NCI-H1092 treated with DMSO at 0.1 percent for 48 hours (cell line): ENCODE data around the gene RPRD1B.
"Not testable (repeated sequence)": the region's sequence is repeated elsewhere in the genome, so short reads cannot be mapped to it uniquely, and the experiment has no call there.

Experiments used
- DNase-seq: peaks from one replicate; lab custom pipeline; 2025; lab: John Stamatoyannopoulos, UW

RPRD1B gene

DNA sequence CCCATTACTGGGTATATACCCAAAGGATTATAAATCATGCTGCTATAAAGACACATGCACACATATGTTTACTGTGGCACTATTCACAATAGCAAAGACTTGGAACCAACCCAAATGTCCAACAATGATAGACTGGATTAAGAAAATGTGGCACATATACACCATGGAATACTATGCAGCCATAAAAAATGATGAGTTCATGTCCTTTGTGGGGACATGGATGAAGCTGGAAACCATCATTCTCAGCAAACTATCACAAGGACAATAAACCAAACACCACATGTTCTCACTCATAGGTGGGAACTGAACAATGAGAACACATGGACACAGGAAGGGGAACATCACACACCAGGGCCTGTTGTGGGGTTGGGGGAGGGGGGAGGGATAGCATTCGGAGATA, 73.8 kb downstream of the RPRD1B start:
- DNase-seq: not testable (repeated sequence)

DNA sequence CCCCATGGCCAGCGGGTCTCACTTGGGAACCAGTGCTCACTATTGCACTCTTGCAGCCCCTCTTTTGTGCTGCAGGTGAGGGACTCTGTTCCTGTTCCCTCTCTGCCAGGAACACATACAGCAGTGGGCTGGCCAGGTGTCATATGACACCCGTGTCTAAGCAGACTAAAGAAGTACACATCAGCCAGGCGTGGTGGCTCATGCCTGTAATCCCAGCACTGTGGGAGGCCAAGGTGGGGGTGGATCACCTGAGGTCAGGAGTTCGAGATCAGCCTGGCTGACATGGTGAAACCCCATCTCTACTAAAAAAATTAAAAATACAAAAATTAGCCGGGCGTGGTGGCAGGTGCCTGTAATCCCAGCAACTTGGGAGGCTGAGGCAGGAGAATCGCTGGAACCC, 74.4 kb downstream of the RPRD1B start:
- DNase-seq: not testable (repeated sequence)

DNA sequence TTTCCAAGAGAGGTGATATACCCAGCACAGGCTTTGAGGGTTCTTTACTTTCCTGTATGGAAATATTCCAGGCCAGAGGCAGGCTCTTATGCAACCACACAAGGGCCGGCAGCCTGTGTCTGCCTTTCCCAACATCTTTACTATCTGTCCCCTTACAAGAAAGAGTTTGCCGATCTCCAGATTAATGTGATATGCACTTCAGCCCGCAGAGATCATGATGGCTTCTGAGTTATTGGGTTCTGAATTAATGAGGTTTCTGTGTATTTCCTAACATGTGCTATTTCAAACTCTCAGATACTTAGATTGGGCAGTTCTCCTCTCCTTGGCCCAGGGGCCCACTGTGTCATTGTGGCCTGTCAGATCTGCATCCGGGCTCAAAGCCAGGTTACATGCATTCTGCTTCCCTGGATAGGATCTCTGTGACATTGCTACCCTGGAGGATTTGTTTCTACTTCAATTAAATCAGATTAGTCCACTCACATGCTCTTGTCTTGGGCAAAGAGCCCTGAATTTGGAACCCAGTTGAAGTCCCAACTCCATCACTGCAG, 75.0 kb downstream of the RPRD1B start:
- DNase-seq: no peak

DNA sequence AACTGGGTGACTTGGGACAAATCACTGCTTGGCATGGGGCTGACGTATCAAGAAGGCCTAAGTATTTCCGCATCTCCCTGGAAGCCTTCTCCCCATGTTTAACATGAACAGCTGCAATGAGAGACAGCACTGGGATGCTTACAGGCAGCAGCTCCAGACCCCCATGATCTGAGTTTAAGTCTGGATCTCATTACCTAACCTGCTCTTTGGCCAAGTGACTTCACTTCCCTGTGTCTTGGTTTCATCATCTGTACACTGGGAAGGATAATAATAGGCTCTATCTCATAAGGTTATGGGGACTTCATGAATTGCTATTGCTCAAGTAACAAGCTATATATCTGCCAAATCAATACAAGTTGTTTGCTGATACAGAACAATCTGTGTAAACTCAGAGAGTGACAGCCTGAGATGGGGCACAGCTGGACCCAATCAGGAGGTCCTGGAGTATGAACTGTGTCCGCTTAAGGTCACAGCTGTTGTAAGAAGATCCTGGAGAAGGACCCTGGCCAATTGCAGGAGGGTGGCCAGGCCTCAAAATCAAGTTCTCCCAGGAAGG, 75.5 kb downstream of the RPRD1B start:
- DNase-seq: no peak

DNA sequence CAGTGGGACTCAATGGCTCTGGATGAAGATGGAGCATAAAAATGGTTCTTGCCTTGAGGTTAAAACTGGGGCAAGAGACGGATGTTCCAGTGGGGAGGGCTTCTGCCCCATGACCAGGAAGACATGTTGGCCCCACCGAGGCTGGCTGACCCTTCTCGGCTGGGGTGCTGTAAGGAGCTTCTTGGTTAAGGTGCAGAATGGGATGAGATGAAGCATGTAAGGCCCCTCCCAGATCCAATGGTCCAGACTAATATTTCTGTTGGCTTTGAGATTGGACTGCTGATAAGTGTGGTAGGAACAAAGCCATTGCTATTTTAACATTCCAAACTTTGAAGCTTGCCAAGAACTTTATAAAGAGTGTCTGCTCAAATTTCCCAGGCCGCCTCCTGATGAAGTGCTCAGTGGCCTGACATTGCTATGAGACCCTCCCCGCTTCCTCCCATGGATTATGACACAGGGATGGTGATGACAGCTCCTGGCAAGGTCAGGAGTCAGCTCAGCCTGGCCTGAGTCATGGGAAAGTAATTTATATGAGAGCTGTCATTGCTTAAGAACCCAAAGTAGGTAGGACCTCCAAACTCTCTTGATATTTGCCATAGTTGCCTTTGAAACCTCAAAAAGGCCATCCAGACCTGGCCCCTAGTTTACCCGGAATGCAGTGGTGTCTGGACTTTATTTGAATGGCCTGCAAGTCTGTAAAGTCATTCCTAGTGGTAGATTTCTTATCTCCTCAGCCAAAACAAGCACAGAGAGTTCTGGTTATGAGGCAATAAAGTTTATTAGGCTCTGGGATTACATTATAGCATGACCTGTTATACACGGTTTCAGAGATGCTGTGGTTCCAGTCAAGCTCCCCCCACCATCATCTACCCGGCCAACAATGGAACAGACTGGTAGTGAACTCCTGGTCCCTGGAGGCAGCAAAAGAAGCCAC, 76.3 kb downstream of the RPRD1B start:
- DNase-seq: no peak

DNA sequence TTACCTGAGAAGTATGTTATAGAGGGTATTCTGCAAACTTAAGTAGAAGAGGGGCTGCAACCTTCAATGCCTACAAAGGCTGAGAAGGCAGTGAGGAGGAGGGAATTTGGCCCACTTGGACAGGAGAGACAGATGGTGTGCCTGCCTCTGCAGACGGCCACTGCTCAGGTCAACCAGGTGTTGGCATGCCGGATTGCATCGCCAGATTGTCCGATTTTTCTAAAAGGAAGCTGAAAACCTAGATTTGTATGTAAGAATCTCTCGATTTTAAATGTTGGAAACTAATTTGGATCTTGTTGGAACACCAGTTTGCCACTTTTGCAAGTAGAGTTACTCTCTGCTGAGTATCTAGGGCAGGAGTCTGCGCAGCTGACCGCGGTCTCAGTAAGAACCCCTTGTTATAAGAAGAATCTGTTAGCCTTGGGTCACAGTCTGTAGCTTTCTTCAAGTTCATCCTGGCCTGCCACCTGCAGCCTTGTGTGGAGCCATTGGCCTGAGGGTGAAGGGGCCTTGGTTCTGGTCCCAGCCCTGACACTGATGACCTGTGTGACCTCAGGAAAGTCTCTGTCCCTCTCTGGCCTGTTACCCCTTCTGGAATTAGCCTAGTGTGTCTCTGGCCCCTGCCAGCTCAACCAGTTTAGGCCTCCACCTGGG, 77.1 kb downstream of the RPRD1B start:
- DNase-seq: no peak

DNA sequence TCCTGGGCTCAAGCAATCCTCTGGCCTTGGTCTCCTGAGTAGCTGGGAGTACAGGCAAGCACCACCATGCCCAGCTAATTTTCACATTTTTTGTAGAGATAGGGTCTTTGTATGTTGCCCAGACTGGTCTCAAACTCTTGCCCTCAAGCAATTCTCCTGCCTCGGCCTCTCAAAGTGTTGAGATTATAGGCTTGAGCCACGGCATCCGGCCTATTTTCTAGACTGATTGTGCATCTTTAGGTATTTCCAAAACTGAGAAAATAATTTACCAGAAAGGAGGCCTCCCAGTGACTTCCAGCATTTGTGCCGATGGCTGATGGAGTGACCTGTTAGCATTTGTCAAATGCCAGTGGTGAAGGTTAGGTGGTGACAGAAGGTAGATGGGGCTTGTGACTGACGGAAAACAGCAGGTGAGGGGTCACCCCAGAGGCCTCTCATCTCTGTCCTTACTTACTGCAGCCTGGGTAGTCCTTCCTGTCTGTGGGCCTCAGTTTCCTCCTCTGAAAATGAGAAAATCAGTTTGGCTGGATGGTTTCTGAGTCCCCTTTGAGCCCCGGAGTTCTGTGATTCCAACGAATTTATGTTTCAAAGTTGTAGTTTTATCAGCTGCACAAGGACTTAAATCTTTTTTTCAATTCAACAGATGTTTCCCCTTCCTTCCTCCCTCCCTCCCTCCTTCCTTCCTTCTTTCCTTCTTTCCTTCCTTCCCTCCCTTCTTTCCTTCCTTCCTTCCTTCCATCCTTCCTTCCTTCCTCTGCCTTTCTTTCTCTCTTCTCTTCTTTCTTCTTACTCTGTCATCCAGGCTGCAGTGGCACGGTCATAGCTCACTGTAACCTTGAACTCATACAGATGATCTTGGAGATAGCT, 78.1 kb downstream of the RPRD1B start:
- no peak for DNase-seq

DNA sequence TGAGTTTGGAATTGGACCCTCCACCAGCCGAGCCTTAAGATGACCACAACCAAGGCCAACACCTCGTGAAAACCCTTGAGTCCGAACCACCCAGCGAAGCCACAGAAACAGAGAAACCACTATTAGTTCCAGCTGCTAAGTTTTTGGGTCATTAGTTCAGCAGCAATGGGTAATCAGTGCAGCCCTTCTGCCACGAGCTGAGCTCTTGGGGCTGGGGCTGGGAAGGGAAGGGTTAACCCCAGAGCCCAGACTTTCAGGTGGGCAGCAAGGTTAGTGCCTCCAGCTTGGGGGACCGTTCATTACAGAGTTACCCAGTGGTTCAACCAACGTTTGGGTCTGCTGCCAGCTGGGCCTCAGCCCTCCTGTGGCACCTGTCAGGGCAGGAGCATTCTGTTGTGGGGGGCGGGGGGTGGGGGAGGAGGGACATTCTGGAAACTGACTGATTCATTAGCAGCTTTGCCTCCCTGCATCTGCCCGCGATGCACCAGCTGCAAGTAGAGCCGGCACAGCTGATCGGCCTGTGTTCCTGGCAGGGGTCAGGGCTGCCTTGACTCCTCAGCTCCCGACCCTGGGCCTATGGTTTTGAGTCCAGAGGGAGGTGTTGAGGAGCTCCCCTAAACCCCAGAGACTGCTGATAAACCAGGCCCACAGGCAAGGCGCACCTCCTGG, 78.8 kb downstream of the RPRD1B start:
- no peak for DNase-seq

DNA sequence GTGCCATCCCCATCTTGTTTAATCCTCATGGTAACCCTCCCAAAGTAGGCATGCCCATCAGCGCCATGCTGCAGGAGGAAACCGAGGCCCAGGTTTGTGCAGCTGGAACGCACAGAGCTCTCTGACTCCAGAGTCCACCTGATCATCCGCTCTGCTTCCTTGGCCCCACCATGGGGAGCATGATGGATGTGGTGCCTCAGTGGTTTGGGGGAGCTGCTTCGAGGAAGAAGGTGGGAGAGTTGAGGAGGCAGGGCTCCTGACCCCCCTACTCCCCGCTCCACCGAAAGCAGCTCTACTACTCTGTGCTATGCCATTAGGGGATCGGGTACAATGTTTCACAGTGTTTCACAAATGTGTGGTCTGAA, 79.4 kb downstream of the RPRD1B start:
- no peak for DNase-seq

DNA sequence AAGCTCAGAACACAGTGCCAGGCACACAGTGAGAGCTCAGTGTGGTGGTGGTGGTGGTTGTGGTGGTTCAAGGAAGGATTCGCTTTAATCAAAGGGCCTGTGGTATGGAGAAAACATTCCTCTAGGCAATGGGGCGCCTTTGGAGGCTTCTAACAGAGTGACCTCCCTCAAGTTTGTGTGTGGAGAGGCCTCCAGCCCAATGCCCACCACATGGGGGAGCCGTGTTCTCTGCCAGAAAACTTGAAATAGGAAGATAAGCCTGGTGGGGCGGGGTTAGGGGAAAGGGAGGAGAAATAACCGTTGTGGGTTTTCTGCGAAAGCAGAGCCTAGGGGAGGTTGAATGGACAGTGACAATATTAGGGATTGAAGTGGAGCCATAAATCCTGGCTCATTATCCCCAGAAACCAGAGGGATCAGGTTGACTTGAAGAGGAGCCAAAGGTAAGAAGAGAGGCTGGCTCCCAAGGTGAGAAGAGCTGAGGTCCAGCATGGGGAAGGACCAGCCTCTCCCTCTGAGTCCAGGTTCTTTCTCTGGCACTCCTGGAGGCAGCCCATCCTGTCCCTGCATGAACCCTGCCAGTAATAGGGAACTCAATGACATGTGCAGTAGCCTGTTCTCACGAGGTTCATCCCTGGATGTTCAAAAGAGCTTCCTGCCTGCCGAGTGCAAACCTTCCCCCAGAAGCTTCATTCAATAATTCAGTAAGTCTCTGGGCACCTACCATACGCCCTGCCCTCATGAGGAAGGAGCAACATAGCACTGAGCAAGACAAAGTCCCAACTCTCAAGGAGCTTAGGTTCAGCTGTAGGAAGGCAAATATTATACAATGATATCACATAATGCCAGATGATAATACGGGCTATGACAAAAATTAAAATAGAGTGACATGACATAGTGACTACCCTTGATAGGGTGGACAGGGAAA, 80.1 kb downstream of the RPRD1B start:
- DNase-seq: peak; percentile 25

DNA sequence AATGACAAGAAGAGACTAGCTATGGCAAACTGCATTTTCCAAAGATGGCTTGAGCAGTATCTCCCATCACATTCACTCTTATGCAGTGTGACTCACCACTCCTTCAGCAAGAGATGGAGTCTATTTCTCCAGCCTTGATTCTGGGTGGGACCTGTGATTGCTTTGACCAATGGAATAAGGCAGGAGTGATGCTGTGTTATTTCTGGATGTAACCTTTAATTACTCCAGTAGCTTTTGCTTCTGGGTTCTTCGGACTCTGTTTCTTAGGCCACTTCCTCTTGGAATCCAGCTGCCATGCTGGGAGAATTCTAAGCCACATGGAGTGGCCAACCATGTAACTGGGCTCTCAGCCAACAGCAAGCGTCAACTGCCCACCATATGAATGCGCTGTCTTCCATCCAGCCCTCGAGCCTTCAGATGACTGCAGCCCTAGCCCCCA, 80.8 kb downstream of the RPRD1B start:
- no peak for DNase-seq

DNA sequence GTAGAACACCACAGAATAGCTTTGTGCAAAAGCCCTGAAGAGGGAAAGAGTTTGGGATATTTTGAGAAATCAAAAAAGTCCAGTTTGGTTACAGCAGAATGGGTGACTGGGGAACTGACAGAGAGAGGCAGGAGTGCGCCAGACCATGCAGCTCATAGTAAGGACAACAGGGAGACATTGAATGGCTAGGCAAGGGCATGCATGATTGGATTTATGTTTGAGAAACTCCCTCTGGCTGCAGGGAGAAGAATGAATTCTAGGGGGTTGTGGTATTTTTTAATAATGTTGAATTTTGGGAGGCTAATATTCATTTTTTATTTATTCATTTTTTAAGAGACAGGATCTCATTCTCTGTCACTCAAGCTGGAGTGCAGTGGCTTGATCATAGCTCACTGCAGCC, 81.7 kb downstream of the RPRD1B start:
- no peak for DNase-seq

DNA sequence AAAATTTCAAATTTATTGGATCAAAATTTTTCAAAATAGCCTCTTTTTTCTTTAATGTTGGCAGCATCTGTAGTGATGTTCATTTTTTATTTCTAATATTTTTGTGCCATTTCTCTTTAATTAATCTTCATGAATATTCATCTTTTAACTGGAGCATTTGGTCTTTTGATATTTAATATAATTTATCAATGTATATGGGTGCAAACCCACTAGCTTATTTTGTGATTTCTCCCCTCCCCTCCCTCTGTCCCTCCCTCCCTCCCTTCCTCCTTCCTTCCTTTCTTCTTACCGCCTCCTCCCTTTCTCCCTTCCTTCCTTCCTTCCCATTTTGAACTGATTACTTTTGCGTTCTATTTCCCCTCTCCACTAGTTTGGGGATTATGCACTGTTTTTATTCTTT, 82.3 kb downstream of the RPRD1B start:
- DNase-seq: no peak

DNA sequence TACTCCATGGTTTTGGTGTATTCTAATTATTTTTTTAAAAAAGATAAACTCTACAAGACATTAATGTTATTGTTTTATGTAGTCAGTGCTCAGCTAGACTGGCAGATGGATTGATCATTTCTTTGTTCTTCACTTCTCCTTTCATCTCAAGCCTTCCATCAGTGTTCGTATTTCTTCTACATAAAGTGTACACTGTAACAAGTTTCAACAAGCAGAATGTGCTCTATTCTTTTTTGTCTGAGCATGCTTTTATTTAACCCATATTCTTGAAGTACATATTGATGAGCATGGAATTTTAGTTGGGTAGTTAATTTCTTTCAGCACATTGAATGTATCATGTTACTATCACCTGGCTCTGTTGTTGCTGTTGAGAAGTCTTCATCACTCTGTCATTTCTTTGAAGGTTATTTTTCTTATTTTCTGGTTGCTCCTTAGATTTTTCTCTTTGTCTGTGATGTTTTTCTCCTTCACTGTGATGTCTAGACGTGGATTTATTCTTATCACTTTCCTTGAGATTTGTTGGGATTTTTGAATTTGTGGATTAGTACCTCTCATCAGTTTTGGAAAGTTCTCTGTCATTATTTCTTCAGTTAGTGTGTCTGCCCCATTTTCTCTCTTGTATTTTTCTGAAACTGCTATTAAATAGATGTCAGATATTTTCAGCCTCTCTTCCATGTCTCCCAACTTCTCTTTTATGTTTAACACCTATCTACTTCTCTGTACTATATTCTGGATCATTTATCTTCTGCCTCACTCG, 83.0 kb downstream of the RPRD1B start:
- no peak for DNase-seq

DNA sequence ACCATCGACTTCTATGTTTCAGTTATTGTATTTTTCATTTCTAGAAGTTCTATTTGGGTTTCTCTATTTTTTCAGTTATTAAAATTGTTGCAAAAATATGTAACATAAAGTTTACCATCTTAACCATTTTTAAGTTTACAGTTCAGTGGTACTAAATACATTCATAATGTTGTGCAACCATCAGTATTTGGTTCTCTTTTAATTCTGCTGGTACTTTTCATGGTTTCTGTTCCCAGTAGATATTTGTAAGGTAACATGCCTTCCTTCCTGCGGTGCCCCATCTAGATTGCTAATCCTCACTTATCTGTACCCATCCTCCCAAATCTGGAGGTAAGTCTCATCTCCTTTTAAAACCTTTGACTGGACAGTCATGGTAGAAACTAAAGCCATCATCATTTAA, 83.7 kb downstream of the RPRD1B start:
- no peak for DNase-seq

DNA sequence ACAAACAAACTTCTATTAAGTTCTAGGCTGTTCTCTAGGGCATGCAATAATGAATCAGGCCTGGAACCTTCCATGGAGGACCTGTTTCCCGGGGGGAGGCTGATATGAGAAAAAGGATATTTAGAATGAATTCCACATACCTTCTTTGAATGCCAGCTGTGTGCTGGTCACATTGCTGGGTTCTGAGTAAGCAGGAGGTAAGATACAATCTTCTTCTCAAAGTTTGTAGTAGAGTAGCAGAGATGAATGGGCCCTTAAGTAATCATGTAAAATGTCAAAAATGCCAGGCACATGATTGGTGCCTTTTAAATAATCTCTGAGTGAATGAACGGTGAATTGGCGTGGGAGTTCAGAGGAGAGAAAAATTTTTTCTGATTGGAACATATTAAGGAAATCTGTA, 84.1 kb downstream of the RPRD1B start:
- DNase-seq: no peak

DNA sequence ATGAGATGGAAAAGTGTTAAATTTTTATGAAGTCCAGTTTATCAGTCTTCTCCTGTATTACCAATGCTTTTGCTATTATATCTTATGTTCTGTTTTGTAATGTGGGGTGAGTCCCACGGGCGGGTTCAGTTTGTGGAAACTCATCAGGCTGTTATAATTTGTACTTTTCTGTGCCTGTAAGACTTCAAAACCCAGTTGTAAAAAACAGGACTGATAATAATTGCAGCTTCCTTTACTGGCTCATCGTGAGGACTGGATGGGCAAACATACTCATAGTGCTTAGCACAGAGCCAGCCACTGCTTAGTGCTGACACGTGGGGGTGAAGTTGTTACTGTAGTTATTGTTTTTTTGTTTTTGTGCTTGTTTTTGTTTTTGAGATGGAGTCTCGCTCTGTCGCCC, 85.9 kb downstream of the RPRD1B start:
- no peak for DNase-seq

DNA sequence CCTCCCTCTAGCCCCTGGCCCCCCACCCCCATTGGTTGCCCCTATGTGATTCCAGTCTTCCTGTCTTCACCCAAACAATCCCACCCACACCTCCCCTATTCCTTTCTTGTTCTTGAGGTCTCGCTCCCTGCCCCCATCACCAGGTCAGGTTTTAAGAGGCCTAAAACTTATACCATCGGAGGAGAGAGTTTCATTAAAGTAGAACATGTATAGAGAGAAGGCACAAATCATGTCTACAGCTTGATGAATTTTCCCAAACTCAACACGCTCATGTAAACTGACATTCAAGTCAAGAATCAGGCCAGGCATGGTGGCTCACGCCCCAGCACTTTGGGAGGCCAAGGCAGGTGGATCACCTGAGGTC, 87.1 kb downstream of the RPRD1B start:
- no peak for DNase-seq

DNA sequence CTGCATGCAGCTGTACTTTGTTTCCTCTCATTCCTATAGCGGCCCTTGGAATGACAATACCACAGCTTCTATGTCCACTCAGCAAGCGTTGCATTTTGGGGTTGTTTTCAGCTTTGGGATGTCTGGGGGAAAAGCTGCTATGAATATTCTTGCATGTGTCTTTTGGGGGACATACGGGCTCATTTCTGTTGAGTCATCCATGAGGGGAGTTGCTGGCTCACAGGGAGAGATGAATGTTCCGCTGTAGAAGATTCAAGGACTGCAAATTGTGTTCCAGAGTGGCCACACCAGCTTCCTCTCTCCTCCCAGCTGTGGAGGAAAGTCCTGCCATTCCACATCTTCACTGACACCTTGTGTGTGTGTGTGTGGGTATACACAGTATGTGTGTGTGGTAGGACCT, 88.2 kb downstream of the RPRD1B start:
- DNase-seq: no peak
